Measurements from ENCODE around the gene SYT17. TPM values are rescaled to one million over a fixed set of nuclear protein-coding genes. Genes with fewer than 3 reads are reported as not detected.
A peak's percentile ranks its signal among the peaks of the same experiment; 100 is the strongest.

The SYT17 gene
- total and polyA plus RNA-seq, 10 of the 15 experiments (the other 5 are each of a cell fraction or from before 2014, with no cell fraction given): 3.7 to 12.3 (median 5.0) TPM

- TF ChIP-seq USF1 (IDR thresholded peaks at IDR 0.05; ENCODE audit: borderline replicate concordance, extremely low read length, insufficient read depth, low read depth, low read length): no peak
- peak; percentile 43 for TF ChIP-seq DPF2 (IDR thresholded peaks at IDR 0.05)
- no peak for TF ChIP-seq ETV6 (conservative IDR thresholded peaks at IDR 0.05 in 1 of 2, IDR thresholded peaks at IDR 0.05 in 1 of 2; ENCODE audit: borderline replicate concordance in 1 of 2, low read depth in 1 of 2)
- no peak for TF ChIP-seq SRF (IDR thresholded peaks at IDR 0.05; ENCODE audit: low read depth in 2 of 2, low read length in 2 of 2)
- no peak for TF ChIP-seq USF2 (IDR thresholded peaks at IDR 0.05; ENCODE audit: borderline replicate concordance, low read depth, low read length)
- TF ChIP-seq CHD4 (IDR thresholded peaks at IDR 0.05): no peak
- TF ChIP-seq NFYA (IDR thresholded peaks at IDR 0.05; ENCODE audit: borderline replicate concordance, low read depth, low read length): no peak
- TF ChIP-seq SUZ12 (IDR thresholded peaks at IDR 0.05; ENCODE audit: unreplicated experiment): no peak
- no peak for TF ChIP-seq NR2C1 (IDR thresholded peaks at IDR 0.05)
- TF ChIP-seq YY1 (IDR thresholded peaks at IDR 0.05; ENCODE audit: low read depth, low read length): peak; percentile 75
- no peak for TF ChIP-seq CHD1 (IDR thresholded peaks at IDR 0.05; ENCODE audit: low read depth, low read length)
- TF ChIP-seq BMI1 (IDR thresholded peaks at IDR 0.05; ENCODE audit: borderline replicate concordance): no peak
- no peak for TF ChIP-seq ATF3 (IDR thresholded peaks at IDR 0.05; ENCODE audit: borderline replicate concordance, extremely low read depth, low read depth, low read length)
- TF ChIP-seq MYC (IDR thresholded peaks at IDR 0.05; ENCODE audit: insufficient read depth, insufficient read length, insufficient replicate concordance, low read length, severe bottlenecking): no peak
- TF ChIP-seq STAT3 (IDR thresholded peaks at IDR 0.05; ENCODE audit: low read depth, low read length): no peak
- no peak for TF ChIP-seq CBFB (IDR thresholded peaks at IDR 0.05; ENCODE audit: low read depth)
- TF ChIP-seq CREB1 (IDR thresholded peaks at IDR 0.05; ENCODE audit: low read depth): no peak
- no peak for TF ChIP-seq SPI1 (IDR thresholded peaks at IDR 0.05; ENCODE audit: borderline replicate concordance, insufficient read depth, low read depth, low read length)
- TF ChIP-seq CUX1 (IDR thresholded peaks at IDR 0.05; ENCODE audit: insufficient replicate concordance, low read depth, low read length): no peak
- peak; percentile 83 for TF ChIP-seq HDAC6 (IDR thresholded peaks at IDR 0.05; ENCODE audit: unreplicated experiment)
- TF ChIP-seq FOXM1 (IDR thresholded peaks at IDR 0.05; ENCODE audit: low read depth, low read length): no peak
- no peak for TF ChIP-seq SREBF1 (IDR thresholded peaks at IDR 0.05; ENCODE audit: low read length)
- TF ChIP-seq EZH2 (IDR thresholded peaks at IDR 0.05; ENCODE audit: borderline replicate concordance, control insufficient read depth, low read depth, low read length): no peak
- TF ChIP-seq KDM1A (IDR thresholded peaks at IDR 0.05; ENCODE audit: borderline replicate concordance): no peak
Measured at GRCh38 chr16:19167710-19168370, at the start of gene SYT17 (continued).

Data from GM12878 (cell line).